ENCODE results near the gene SP3. TPM values are rescaled to one million over a fixed set of nuclear protein-coding genes. Genes with fewer than 3 reads are reported as not detected.
A peak's percentile ranks its signal among the peaks of the same experiment; 100 is the strongest.
"Not testable (repeated sequence)": the region's sequence is repeated elsewhere in the genome, so short reads cannot be mapped to it uniquely, and the experiment has no call there.

The SP3 gene
- total RNA-seq, 4 donors from 2014 or later: 69.7 to 94.3 (median 87.6) TPM

GRCh38 chr2:173891315-173892037, 73.7 kb downstream of the SP3 start:
- H3K27ac ChIP-seq: no peak overlapping the region
- peaks cover 15% of the 10 kb centered on the region for H3K27me3 ChIP-seq
- H3K4me3 ChIP-seq: no peak overlapping the region
- no peak for TF ChIP-seq CTCF (IDR thresholded peaks at IDR 0.05)
- TF ChIP-seq EP300 (IDR thresholded peaks at IDR 0.05): no peak
- no peak for TF ChIP-seq POLR2AphosphoS5 (IDR thresholded peaks at IDR 0.05)
- TF ChIP-seq POLR2A (IDR thresholded peaks at IDR 0.05): no peak
- WGBS, 2 donors (ENCODE audit: low coverage in 1 of 2): 78 to 90% methylated on average over 1 to 2 of the region's 2 CpGs
- no peaks in the 10 kb centered on the region for H3K36me3 ChIP-seq
- H3K9me3 ChIP-seq: peaks cover 0 to 8% (median 0%) of the 10 kb centered on the region in 3 donors
- no peak for ATAC-seq
- H3K4me1 ChIP-seq: no peaks in the 10 kb centered on the region

GRCh38 chr2:173889464-173889863, 75.7 kb downstream of the SP3 start:
- not testable (repeated sequence) for ATAC-seq, H3K27ac ChIP-seq, H3K4me3 ChIP-seq, H3K9me3 ChIP-seq, H3K36me3 ChIP-seq, H3K4me1 ChIP-seq
- H3K27me3 ChIP-seq: peaks cover 15% of the 10 kb centered on the region
- no CpG with 5 or more reads among the region's 1 CpG for WGBS, 2 donors (ENCODE audit: low coverage in 1 of 2)

GRCh38 chr2:173886613-173887012, 78.6 kb downstream of the SP3 start:
- ATAC-seq: no peak
- Histone ChIP-seq H3K36me3 (no peaks in the 10 kb centered on the region), H3K9me3 (peaks cover 0 to 8% (median 0%) of the 10 kb centered on the region in 3 donors), H3K4me1 (no peaks in the 10 kb centered on the region), H3K27ac (no peak overlapping the region), H3K27me3 (peaks cover 15% of the 10 kb centered on the region), H3K4me3 (no peak overlapping the region)
- no peak for TF ChIP-seq POLR2AphosphoS5 (IDR thresholded peaks at IDR 0.05)
- TF ChIP-seq EP300 (IDR thresholded peaks at IDR 0.05): no peak
- TF ChIP-seq CTCF (IDR thresholded peaks at IDR 0.05): no peak
- no peak for TF ChIP-seq POLR2A (IDR thresholded peaks at IDR 0.05)
- WGBS, 2 donors (ENCODE audit: low coverage in 1 of 2): 89 to 96% methylated on average over 3 of the region's 3 CpGs

GRCh38 chr2:173884025-173884802, 81.0 kb downstream of the SP3 start:
- Histone ChIP-seq H3K9me3 (peaks cover 0 to 3% (median 0%) of the 10 kb centered on the region in 3 donors), H3K36me3 (no peaks in the 10 kb centered on the region), H3K4me1 (no peaks in the 10 kb centered on the region), H3K4me3 (no peak overlapping the region), H3K27ac (no peak overlapping the region), H3K27me3 (peaks cover 19% of the 10 kb centered on the region)
- WGBS, 2 donors (ENCODE audit: low coverage in 1 of 2): 52 to 64% methylated on average over 2 of the region's 2 CpGs
- ATAC-seq: no peak
- TF ChIP-seq POLR2A (IDR thresholded peaks at IDR 0.05) (no peak), POLR2AphosphoS5 (IDR thresholded peaks at IDR 0.05) (no peak), CTCF (IDR thresholded peaks at IDR 0.05) (peak; percentile 29 to 72 (median 50))

- TF ChIP-seq EP300 (IDR thresholded peaks at IDR 0.05) (no peak), POLR2A (IDR thresholded peaks at IDR 0.05) (no peak), CTCF (IDR thresholded peaks at IDR 0.05) (no peak), POLR2AphosphoS5 (IDR thresholded peaks at IDR 0.05) (no peak)
- ATAC-seq: no peak
- Histone ChIP-seq H3K4me1 (no peaks in the 10 kb centered on the region), H3K27ac (no peak overlapping the region), H3K36me3 (no peaks in the 10 kb centered on the region), H3K9me3 (no peaks in the 10 kb centered on the region), H3K27me3 (peaks cover 16% of the 10 kb centered on the region), H3K4me3 (no peak overlapping the region)
- WGBS, 2 donors (ENCODE audit: low coverage in 1 of 2): 64 to 78% methylated on average over 2 to 3 of the region's 3 CpGs
These were observed 83.3 kb downstream of the SP3 start for GRCh38 chr2:173881886-173882285.

Data from gastroesophageal sphincter (tissue), 4 donors.